Suprapubic skin (tissue), 4 donors: ENCODE measurements around the gene TMPRSS6. TPM values are rescaled to one million over a fixed set of nuclear protein-coding genes. Genes with fewer than 3 reads are reported as not detected.

Source experiments
- DNase-seq, 2 donors: peaks; one replicate each; pipeline ENCODE4 v3.0.0-alpha.2; 2019; ENCODE audit warnings: low spot score in 2 of 2
- H3K27ac ChIP-seq: fragments of 200-600 bp; sonication (generic); one replicate; pipeline ENCODE4 v1.5.1; 2019
- H3K27me3 ChIP-seq: fragments of 200-600 bp; sonication (generic); one replicate; pipeline ENCODE4 v1.5.1; 2019
- H3K36me3 ChIP-seq: fragments of 200-600 bp; sonication (generic); one replicate; pipeline ENCODE4 v1.5.1; 2019
- H3K4me1 ChIP-seq: fragments of 200-600 bp; sonication (generic); one replicate; pipeline ENCODE4 v1.5.1; 2019
- H3K4me3 ChIP-seq: fragments of 200-600 bp; sonication (generic); one replicate; pipeline ENCODE4 v1.5.1; 2019; ENCODE audit warnings: mild to moderate bottlenecking
- H3K9me3 ChIP-seq: fragments of 200-600 bp; sonication (generic); one replicate; pipeline ENCODE4 v1.5.1; 2019
- CTCF ChIP-seq, 2 donors: fragments of 200-600 bp in 1 of 2; fragments of 450-650 bp in 1 of 2; sonication (generic) in 1 of 2; IDR thresholded peaks; one replicate each; pipeline ENCODE4 v1.5.1; 2016 to 2019; ENCODE audit warnings: antibody characterized with exemption in 2 of 2, mild to moderate bottlenecking in 1 of 2, moderate library complexity in 1 of 2
- EP300 ChIP-seq: sonication (generic); formaldehyde crosslinking; IDR thresholded peaks from one replicate; pipeline ENCODE4 v1.6.1; 2017; ENCODE audit warnings: antibody characterized with exemption
- POLR2A ChIP-seq, 2 donors: fragments of 450-650 bp; IDR thresholded peaks; one replicate each; pipeline ENCODE4 v1.6.1; 2017; ENCODE audit warnings: antibody characterized with exemption in 2 of 2, mild to moderate bottlenecking in 2 of 2, moderate library complexity in 2 of 2
- POLR2AphosphoS5 ChIP-seq, 3 donors: sonication (generic); formaldehyde crosslinking; IDR thresholded peaks; one replicate each; pipeline ENCODE4 v1.6.1; 2017; ENCODE audit warnings: antibody characterized with exemption in 3 of 3
- WGBS: methylation state at CpG from one replicate; pipeline ENCODE4 v1.1.5; 2018; 5-methylcytosine and 5-hydroxymethylcytosine counted together
- total RNA-seq, 4 donors: library from RNA; depleted of rRNA; stranded (reverse); fragments of >200 nt; gene quantifications; one replicate each; pipeline ENCODE4 v1.1.0, GENCODE V29; 2016

The TMPRSS6 gene
- total RNA-seq, 4 donors from 2014 or later = 0.30 to 3.8 (median 1.0) TPM

- peaks cover 16% of the 10 kb centered on the region for H3K27me3 ChIP-seq
- TF ChIP-seq EP300 (no peak), CTCF (IDR thresholded peaks at IDR 0.05) (no peak), POLR2A (IDR thresholded peaks at IDR 0.05) (no peak), POLR2AphosphoS5 (IDR thresholded peaks at IDR 0.05) (no peak)
Observed at GRCh38 chr22:37084385-37084784, 25.1 kb downstream of the TMPRSS6 start.

GRCh38 chr22:37083914-37084313, 25.6 kb downstream of the TMPRSS6 start:
- Histone ChIP-seq H3K9me3 (no peaks in the 10 kb centered on the region), H3K4me1 (peaks cover 9% of the 10 kb centered on the region), H3K4me3 (no peak overlapping the region), H3K27me3 (peaks cover 13% of the 10 kb centered on the region), H3K36me3 (no peaks in the 10 kb centered on the region), H3K27ac (no peak overlapping the region)
- DNase-seq = no peak
- no peak for TF ChIP-seq POLR2A (IDR thresholded peaks at IDR 0.05)
- TF ChIP-seq CTCF (IDR thresholded peaks at IDR 0.05) = no peak
- TF ChIP-seq EP300 = no peak
- no peak for TF ChIP-seq POLR2AphosphoS5 (IDR thresholded peaks at IDR 0.05)
- 88% methylated on average over 6 of the region's 6 CpGs for WGBS

More at GRCh38 chr22:37084385-37084784, 25.1 kb downstream of the TMPRSS6 start:
- 95% methylated on average over 6 of the region's 10 CpGs for WGBS
- H3K27ac ChIP-seq = no peak overlapping the region
- H3K4me3 ChIP-seq = no peak overlapping the region
- no peak for DNase-seq
- peaks cover 9% of the 10 kb centered on the region for H3K4me1 ChIP-seq
- H3K36me3 ChIP-seq = no peaks in the 10 kb centered on the region
- no peaks in the 10 kb centered on the region for H3K9me3 ChIP-seq

GRCh38 chr22:37082251-37082873, 27.2 kb downstream of the TMPRSS6 start:
- peaks cover 15% of the 10 kb centered on the region for H3K27me3 ChIP-seq
- DNase-seq = no peak
- WGBS = 87% methylated on average over 7 of the region's 10 CpGs

GRCh38 chr22:37080838-37081237, 28.7 kb downstream of the TMPRSS6 start:
- no peak overlapping the region for H3K4me3 ChIP-seq
- 72% methylated on average over 4 of the region's 12 CpGs for WGBS
- peaks cover 19% of the 10 kb centered on the region for H3K27me3 ChIP-seq
- H3K36me3 ChIP-seq = no peaks in the 10 kb centered on the region
- H3K27ac ChIP-seq = no peak overlapping the region
- peaks cover 2% of the 10 kb centered on the region for H3K4me1 ChIP-seq
- no peak for TF ChIP-seq POLR2AphosphoS5 (IDR thresholded peaks at IDR 0.05)
- TF ChIP-seq CTCF (IDR thresholded peaks at IDR 0.05) = no peak
- no peak for TF ChIP-seq POLR2A (IDR thresholded peaks at IDR 0.05)
- TF ChIP-seq EP300 = no peak
- H3K9me3 ChIP-seq = no peaks in the 10 kb centered on the region
- DNase-seq = no peak

More at GRCh38 chr22:37082251-37082873, 27.2 kb downstream of the TMPRSS6 start:
- no peak overlapping the region for H3K4me3 ChIP-seq
- peaks cover 2% of the 10 kb centered on the region for H3K4me1 ChIP-seq
- no peaks in the 10 kb centered on the region for H3K9me3 ChIP-seq
- no peak for TF ChIP-seq EP300
- no peaks in the 10 kb centered on the region for H3K36me3 ChIP-seq
- H3K27ac ChIP-seq = no peak overlapping the region

- TF ChIP-seq EP300 (no peak), POLR2AphosphoS5 (IDR thresholded peaks at IDR 0.05) (no peak), CTCF (IDR thresholded peaks at IDR 0.05) (no peak), POLR2A (IDR thresholded peaks at IDR 0.05) (no peak)
- 97% methylated on average over 3 of the region's 6 CpGs for WGBS
- Histone ChIP-seq H3K27ac (no peak overlapping the region), H3K27me3 (peaks cover 19% of the 10 kb centered on the region), H3K4me1 (peaks cover 2% of the 10 kb centered on the region), H3K9me3 (no peaks in the 10 kb centered on the region), H3K4me3 (no peak overlapping the region), H3K36me3 (no peaks in the 10 kb centered on the region)
- DNase-seq = no peak
Observed at GRCh38 chr22:37080438-37080837, 29.1 kb downstream of the TMPRSS6 start.
